Fibroblast of skin of right biceps (primary cell): ENCODE results near the gene EVI2B.
"Not testable (repeated sequence)": the region's sequence is repeated elsewhere in the genome, so short reads cannot be mapped to it uniquely, and the experiment has no call there.

Experiments used
- DNase-seq: peaks from one replicate; pipeline ENCODE4 v3.0.0-alpha.2; 2013

EVI2B gene, protein sequence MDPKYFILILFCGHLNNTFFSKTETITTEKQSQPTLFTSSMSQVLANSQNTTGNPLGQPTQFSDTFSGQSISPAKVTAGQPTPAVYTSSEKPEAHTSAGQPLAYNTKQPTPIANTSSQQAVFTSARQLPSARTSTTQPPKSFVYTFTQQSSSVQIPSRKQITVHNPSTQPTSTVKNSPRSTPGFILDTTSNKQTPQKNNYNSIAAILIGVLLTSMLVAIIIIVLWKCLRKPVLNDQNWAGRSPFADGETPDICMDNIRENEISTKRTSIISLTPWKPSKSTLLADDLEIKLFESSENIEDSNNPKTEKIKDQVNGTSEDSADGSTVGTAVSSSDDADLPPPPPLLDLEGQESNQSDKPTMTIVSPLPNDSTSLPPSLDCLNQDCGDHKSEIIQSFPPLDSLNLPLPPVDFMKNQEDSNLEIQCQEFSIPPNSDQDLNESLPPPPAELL

DNA sequence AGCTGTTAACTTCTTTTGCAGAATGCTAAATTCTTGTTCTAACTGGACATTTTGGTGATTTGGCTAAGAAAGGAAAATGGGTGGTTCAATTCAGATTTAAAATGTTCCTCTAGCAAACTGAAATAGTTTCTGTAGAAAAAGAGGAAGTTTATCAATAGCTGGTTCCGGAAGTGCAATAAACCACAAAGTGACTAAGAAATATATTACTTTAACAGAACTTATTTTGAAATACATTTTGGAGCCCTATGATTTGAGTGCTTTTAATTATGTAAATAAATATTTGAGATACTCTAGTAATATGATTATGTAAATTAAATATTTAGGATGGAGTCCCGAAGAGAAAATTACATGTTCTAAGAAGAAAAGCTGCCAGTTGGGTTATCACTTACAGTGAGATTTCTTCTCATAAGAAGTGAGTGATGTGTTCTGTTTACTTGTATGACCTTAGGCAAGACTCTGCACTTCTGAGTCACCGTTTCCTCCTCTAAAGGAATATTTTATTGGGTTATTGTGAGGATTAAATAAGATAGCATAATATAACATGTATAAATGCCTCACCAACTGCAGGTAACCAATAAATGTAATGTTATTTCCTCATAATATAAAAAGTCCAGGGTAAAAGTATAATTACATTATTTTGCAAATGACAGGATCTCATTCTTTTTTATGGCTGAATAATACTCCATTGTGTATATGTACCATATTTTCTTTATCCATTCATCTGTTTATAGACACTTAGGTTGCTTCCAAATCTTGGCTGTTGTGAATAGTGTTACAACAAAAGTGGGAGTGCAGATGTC is at the start of gene EVI2B:
TSS of gene EVI2B (minus strand) at position 73 of the 800 bp plus-strand sequence. CDS start 8,445 bp downstream, outside the sequence.
- DNase-seq, result peak; percentile 36

DNA sequence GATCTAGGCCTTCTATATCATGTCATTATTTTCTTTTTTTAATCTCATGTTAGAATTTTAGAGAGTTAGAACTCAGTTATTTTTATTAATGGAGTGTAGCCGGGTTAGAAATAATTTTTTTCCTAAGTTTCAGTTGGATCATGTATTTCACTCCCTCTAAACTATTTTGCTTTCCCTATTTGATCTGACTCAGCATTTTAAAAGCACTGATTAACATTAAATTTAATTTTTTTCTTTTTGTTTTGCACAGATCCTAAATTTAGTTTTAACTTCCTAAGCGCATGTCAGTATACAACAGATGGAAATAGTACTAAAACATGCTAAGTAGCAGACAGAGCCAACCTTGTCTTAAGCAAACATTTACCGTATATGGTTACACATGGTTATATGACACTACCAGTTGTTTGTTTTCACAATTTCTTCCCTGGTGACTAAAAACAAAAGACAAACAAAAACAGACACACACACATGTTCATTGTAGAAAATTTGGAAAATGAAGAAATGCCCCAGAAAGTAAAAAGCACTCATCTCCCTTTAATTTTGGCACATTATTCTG is 44.1 kb upstream of the EVI2B start:
- DNase-seq, result no peak

DNA sequence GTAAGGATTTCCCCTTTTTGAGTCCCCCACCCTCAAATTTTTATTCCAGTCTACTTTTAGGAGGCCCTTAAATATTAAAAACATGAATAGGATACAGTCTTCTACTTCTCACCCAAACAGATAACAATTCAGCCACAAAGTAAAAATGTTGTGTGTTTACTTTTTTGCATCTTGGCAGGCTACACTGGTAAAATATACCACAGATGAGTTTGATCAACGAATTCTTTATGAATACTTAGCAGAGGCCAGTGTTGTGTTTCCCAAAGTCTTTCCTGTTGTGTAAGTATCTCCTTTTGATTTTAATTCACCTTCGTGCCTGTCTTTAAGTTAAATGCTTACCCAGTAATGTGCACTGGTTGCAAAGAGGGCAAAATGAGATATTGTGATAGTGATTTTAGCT is 43.2 kb upstream of the EVI2B start:
- DNase-seq, result no peak

DNA sequence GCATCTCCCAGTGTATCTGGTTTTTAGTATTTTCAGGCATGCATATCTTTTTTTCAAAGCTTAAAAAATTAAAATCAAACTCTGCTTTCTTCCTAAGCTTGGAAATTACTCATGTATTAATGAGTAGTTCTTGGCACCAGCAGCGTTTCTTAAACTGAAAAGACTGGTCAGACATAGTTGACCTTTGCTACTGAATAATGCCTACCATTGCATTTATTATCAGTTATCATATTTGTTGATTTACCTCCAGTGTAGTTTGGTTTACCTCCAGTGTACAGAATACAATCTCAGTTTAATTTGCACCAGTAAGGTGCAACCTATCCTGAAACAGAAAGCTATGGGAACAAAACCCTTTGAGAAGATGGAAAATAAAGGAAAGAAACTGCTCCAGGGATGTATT is 42.1 kb upstream of the EVI2B start:
- DNase-seq, result no peak

DNA sequence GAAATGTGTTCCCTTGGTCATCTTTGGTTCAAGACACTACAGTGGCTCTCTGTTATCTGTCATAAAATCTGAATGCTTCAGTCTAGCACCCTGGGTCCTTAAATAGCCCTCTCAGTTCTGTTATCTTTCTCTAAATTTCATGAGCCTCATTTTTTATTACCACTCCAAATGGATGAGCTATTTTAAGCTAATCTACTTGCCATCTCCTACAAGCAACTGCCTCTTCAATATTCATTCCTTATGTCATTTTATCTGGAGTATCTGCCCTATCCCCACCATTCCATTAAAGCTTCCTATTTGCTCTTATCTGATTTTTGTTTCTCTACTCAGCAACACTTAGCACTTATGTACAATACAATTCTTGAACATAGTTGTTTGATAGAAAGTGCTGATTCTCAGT is 35.6 kb upstream of the EVI2B start:
- DNase-seq, result no peak

GRCh38 chr17:31345191-31345747 is 31.4 kb upstream of the EVI2B start:
- not testable (repeated sequence) for DNase-seq

GRCh38 chr17:31339906-31340661 is 26.2 kb upstream of the EVI2B start:
- peak; percentile 80 for DNase-seq

- DNase-seq, result peak; percentile 65
Observed at GRCh38 chr17:31329221-31329620, 15.4 kb upstream of the EVI2B start.

DNA sequence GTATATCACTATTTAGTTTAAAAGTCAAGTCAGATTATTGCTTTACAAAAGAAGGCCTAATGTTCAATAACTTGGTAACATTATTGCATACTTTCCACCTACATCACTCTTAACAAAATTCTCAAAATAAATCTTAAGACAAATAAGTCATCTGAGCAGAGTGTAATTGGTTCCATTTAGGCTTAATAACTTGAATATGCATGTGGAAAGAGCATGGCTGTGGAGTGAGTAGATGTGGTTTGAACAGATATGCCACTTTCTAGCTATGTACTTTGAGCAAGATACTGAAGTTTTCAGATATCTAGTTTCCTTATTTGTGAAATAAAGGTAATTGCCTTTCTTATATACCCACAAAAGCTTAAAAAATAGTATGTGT is 14.3 kb upstream of the EVI2B start:
- peak; percentile 82 for DNase-seq

GRCh38 chr17:31327534-31328159 is 13.8 kb upstream of the EVI2B start:
- peak; percentile 95 for DNase-seq

DNA sequence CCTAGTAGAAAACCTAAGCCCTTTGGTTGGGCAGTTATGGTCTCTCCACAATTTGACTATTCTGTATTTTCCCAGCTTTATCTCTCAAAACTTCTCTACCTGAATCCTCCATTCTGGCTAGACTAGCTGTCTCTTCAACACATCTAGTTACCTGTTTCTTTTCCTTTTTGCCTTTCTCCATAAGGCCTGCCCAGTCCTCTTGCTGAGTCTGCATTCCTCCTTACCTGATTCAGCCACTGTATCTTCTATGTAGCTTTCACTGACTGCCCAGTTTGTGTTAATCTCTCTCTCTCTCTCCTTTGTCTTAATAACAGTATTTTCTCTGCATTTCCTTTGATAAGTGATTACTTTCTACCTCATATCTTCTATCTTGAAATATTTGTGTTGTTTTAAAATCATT is 9.7 kb upstream of the EVI2B start:
- no peak for DNase-seq

GRCh38 chr17:31321966-31322365 is 8.1 kb upstream of the EVI2B start:
- DNase-seq, result no peak

- DNase-seq, result peak; percentile 92
Observed at GRCh38 chr17:31321481-31321880, 7.6 kb upstream of the EVI2B start, which contains the start of gene EVI2A. Gene EVI2A, minus strand, starts transcription at chr17:31321622. Its CDS starts 2,609 bp downstream, at chr17:31319013.

DNA sequence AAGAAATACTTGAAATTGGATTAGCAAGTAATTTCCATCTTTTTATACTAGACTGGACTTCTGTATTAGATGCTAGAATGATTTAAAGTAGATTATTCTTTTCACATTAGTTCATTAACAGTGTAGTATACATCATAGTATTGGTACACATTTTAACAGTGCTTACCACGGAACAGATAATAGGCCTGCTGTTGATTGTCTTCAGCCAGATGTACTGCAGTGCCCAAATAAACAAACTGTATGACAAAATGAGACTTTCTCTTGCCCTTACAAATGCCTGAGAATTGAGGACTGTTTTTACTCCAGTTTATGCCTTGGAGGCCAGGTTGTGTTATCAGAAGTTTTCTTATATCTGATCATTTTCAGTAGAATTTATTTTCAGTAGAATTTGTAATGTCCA is 6.9 kb upstream of the EVI2B start:
- DNase-seq, result no peak

DNA sequence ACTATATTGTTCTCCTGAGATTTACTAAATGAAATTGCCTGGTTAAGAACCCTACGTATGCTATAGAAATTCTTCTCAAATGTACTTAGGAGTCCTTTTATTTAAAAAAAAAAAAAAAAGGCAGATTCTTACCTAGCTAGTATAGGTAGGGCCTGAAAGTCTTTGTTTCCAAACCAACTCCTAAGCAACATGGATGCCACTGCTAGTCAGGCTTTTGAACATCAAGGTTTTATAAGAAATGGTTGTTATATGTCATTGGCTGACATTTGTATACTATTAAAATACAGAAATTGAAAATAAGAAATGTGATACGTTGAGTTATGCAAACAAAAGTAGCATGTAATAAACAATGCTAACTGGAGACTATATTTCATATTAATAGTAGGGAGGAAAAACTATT is 6.4 kb upstream of the EVI2B start:
- DNase-seq, result no peak

DNA sequence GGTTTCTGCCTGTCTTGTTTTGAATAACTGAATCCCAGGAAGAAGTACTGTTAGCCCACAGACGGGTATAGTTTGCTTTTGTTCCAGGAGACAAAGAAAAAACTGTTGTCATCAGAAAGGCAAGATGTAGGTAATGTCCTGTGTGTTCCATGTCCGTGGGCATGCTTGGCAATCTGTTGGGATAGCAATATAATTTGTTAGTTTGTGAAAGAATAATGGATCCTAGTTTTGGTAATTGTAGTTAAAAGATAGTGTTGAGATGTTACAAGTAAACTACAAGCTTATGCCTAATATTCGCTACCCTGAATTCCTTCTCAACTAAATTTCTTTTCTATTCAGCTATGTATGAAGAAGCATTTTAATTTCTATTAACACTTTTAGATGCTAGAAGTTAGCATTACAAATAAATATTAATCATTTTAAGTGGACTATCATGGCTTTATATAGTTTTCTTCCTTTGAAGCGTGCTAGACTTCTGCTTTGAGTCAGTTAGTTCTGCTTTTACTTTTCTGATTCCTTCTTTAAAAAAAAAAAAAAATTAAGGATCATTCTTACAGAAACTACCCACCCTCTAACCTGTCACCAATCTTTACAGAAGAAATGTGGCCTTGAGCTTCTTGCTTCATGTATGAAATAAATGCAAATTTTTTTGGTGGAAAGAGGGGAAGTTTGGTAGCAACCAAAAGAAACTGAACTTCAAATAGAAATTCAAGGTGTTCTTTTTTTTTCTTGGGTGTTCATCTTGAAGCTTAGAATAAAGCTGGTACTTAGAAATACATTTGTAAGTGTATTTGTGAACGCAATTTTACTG is 5.2 kb upstream of the EVI2B start:
- no peak for DNase-seq

DNA sequence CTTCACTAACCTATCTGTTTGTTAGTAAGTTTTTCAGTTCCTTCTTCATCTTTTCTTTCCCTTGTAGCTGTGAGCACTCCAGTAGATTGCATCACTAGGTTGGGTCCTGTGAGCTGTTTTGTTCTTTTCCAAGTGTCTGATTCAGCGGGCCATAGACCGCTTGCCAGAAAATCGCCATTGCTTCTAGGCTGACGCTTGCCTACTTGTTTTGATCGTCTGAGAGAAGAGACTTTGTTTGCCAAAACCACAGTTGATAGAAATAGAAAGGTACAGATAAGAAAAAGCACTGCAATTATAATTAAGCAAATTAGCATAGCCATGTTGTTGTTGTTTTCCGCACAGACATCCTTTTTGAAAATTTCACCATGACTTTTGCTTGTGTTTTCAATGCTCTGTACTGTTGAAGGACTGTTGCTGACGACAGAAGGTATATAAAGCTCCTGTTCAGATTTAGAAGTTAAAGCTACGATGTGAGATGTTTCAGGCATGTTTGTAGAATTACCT is 4.5 kb upstream of the EVI2B start:
- peak; percentile 53 for DNase-seq

GRCh38 chr17:31314782-31315100 is 887 bp upstream of the EVI2B start:
- DNase-seq, result no peak

- not testable (repeated sequence) for DNase-seq
Observed at GRCh38 chr17:31312223-31312622, 1.6 kb downstream of the EVI2B start.

GRCh38 chr17:31311526-31311925 is 2.3 kb downstream of the EVI2B start:
- no peak for DNase-seq

GRCh38 chr17:31310886-31311285 is 3.0 kb downstream of the EVI2B start:
- no peak for DNase-seq
